ENCODE results near the gene RASL12. TPM values are rescaled to one million over a fixed set of nuclear protein-coding genes. Genes with fewer than 3 reads are reported as not detected.
"Not testable (repeated sequence)": the region's sequence is repeated elsewhere in the genome, so short reads cannot be mapped to it uniquely, and the experiment has no call there.

The RASL12 gene
- total and polyA plus RNA-seq, 7 donors = 2.5 to 6.3 (median 3.0) TPM

- Histone ChIP-seq H3K27ac (peak overlapping the region; percentile 87), H3K4me1 (peaks cover 29% of the 10 kb centered on the region), H3K27me3 (ENCODE audit: insufficient read depth in 3 of 3, low read length in 2 of 3) (no peaks in the 10 kb centered on the region), H3K9me3 (no peaks in the 10 kb centered on the region), H3K4me3 (peak overlapping the region; percentile 52), H3K36me3 (ENCODE audit: insufficient read depth in 1 of 2, low read depth in 1 of 2) (no peaks in the 10 kb centered on the region)
- DNase-seq (no peak), ATAC-seq (peak in 3 of 4 donors; percentile 6 to 17 (median 9))
- intact Hi-C loops (cut with DNase I) = no loop called here
- TF ChIP-seq CTCF (IDR thresholded peaks at IDR 0.05) = no peak
- 51 to 69% (median 57%) methylated on average over 82 to 85 of the region's 85 CpGs for WGBS, 3 donors
Measured at GRCh38 chr15:65077291-65077980, 9.6 kb upstream of the RASL12 start.

- no peaks in the 10 kb centered on the region for H3K9me3 ChIP-seq
- H3K4me1 ChIP-seq = peaks cover 32% of the 10 kb centered on the region
- no peaks in the 10 kb centered on the region for H3K36me3 ChIP-seq (ENCODE audit: insufficient read depth in 1 of 2, low read depth in 1 of 2)
- peak within 1 kb of the TSS; percentile 87 for H3K27ac ChIP-seq
- intact Hi-C loops (cut with DNase I) = no loop called here
- no peaks in the 10 kb centered on the region for H3K27me3 ChIP-seq (ENCODE audit: insufficient read depth in 3 of 3, low read length in 2 of 3)
- no peak for TF ChIP-seq CTCF (IDR thresholded peaks at IDR 0.05)
- whole genome bisulfite sequencing, 3 donors = 57 to 68% (median 58%) methylated on average over 64 to 73 of the region's 73 CpGs
- ATAC-seq = peak; percentile 73 to 94 (median 90)
- peak within 1 kb of the TSS; percentile 52 for H3K4me3 ChIP-seq
- peak in 1 of 2 donors; percentile 74 for DNase-seq
Measured at GRCh38 chr15:65076486-65077290, 8.9 kb upstream of the RASL12 start, which contains the start of gene KBTBD13. Gene KBTBD13 (plus strand): TSS chr15:65076746. CDS start chr15:65076816, 70 bp downstream.

- not testable (repeated sequence) for ATAC-seq
- peaks cover 41% of the 10 kb centered on the region for H3K4me1 ChIP-seq
- H3K27ac ChIP-seq = peak overlapping the region; percentile 87
Measured at GRCh38 chr15:65075607-65076395, 8.0 kb upstream of the RASL12 start.

GRCh38 chr15:65074946-65075345 is 7.2 kb upstream of the RASL12 start:
- H3K27ac ChIP-seq; H3K27me3 ChIP-seq (ENCODE audit: insufficient read depth in 3 of 3, low read length in 2 of 3); intact Hi-C loops (cut with DNase I); ATAC-seq; H3K36me3 ChIP-seq (ENCODE audit: insufficient read depth in 1 of 2, low read depth in 1 of 2); DNase-seq; H3K9me3 ChIP-seq; H3K4me3 ChIP-seq: not testable (repeated sequence)
- peaks cover 49% of the 10 kb centered on the region for H3K4me1 ChIP-seq
- 93 to 100% (median 94%) methylated on average over 7 to 22 of the region's 22 CpGs for WGBS, 3 donors

More at GRCh38 chr15:65075607-65076395, 8.0 kb upstream of the RASL12 start:
- H3K36me3 ChIP-seq (ENCODE audit: insufficient read depth in 1 of 2, low read depth in 1 of 2); H3K27me3 ChIP-seq (ENCODE audit: insufficient read depth in 3 of 3, low read length in 2 of 3); intact Hi-C loops (cut with DNase I); DNase-seq; H3K9me3 ChIP-seq: not testable (repeated sequence)
- peak overlapping the region; percentile 52 for H3K4me3 ChIP-seq
- WGBS, 3 donors = 43 to 53% (median 44%) methylated on average over 12 of the region's 12 CpGs

GRCh38 chr15:65072617-65073016 is 4.8 kb upstream of the RASL12 start:
- intact Hi-C loops (cut with DNase I) = no loop called here
- H3K4me1 ChIP-seq = peaks cover 38% of the 10 kb centered on the region
- peak overlapping the region; percentile 59 for H3K27ac ChIP-seq
- H3K36me3 ChIP-seq (ENCODE audit: insufficient read depth in 1 of 2, low read depth in 1 of 2) = no peaks in the 10 kb centered on the region
- no peak overlapping the region for H3K4me3 ChIP-seq
- H3K9me3 ChIP-seq = no peaks in the 10 kb centered on the region
- peaks cover 0 to 2% (median 0%) of the 10 kb centered on the region in 3 donors for H3K27me3 ChIP-seq (ENCODE audit: insufficient read depth in 3 of 3, low read length in 2 of 3)
- DNase-seq (no peak), ATAC-seq (no peak)
- TF ChIP-seq CTCF (IDR thresholded peaks at IDR 0.05) = no peak
- 91 to 94% (median 91%) methylated on average over 3 of the region's 3 CpGs for WGBS, 3 donors

All from psoas muscle (tissue), 8 donors.